HG02970 (cell line): ENCODE measurements around the gene CFHR1.

ENCODE experiments used
- ATAC-seq: cut with Tn5 transposase; IDR thresholded peaks from one replicate; pipeline ENCODE4 v1.9.1; 2021; ENCODE audit warnings: mild to moderate bottlenecking, moderate library complexity, moderate number of reproducible peaks; ENCODE audit not compliant: unreplicated experiment, low FRiP score

CFHR1 gene

DNA sequence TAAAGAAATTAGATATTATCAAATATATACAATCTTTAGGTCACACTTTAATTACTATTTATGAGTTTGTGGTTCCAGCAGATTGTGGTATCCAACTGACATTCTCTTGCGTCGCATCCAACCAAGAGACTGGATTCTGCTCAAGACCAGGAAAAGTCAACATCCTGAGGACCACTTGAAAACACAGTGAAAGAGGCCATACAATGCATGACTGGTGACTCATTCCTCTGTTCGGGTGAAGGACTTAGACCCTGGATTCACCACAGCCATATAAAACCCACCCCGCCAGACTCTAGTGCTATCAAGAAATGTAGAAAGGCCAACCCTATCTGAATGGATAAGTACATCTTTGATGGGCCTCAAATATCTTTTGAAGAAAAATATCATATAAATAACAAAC, 53.9 kb downstream of the CFHR1 start:
- no peak for ATAC-seq

DNA sequence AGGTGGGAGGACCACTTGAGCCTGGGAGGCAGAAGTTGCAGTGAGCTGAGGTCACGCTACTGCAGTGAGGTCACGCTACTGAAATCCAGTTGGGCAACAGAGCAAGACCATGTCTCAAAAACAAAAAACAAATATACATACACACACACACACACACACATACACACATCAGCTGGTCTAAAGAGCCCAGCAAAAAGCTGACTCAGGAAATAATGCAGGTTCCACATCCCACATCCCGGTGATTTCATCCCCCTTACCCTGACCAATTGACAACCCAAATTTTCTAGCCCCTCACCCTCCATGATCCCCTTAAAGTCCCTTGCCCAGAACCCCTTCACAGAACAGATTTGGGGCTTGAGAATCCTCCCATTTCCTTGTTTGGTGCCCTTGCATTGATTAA, 56.4 kb downstream of the CFHR1 start:
- ATAC-seq, result no peak

GRCh38 chr1:196877964-196878363, 58.4 kb downstream of the CFHR1 start:
- no peak for ATAC-seq
